HepG2 (cell line): ENCODE measurements around the gene AGPAT3. TPM values are rescaled to one million over a fixed set of nuclear protein-coding genes. Genes with fewer than 3 reads are reported as not detected.

Experiments used
- ATAC-seq: fragments of 200-7000 bp; cut with Tn5 transposase; 3 replicates; pipeline ENCODE4 v1.9.1; 2020; ENCODE audit warnings: mild to moderate bottlenecking, moderate library complexity
- BruUV-seq: library from RNA; stranded (reverse); fragments of 400-500 nt; replicated peaks from 2 replicates; lab custom pipeline; 2021; lab: Mats Ljungman, UMichigan
- CTCF ChIA-PET: fragments of 300-600 bp; formaldehyde crosslinking; extraction: SDS; loops from one replicate; lab custom pipeline; 2021; ENCODE audit warnings: low total read pairs, inconsistent platforms, low intra/inter-chr PET ratio; lab: Yijun Ruan, JAX
- POLR2A ChIA-PET: fragments of 350-600 bp; sonication (Branson Sonifier 250); formaldehyde crosslinking; loops from one replicate; lab custom pipeline; 2020; ENCODE audit warnings: antibody characterized with exemption, inconsistent platforms; lab: Yijun Ruan, JAX
- DNase-seq: peaks from one replicate; pipeline ENCODE4 v3.0.0-alpha.2; 2015; ENCODE audit warnings: low spot score
- FAIRE-seq: peaks from 3 replicates; lab custom pipeline; 2011; peaks lifted over from hg19 to GRCh38; lab: Jason Lieb, UNC
- H2AFZ ChIP-seq: one replicate; pipeline ENCODE4 v1.6.1; 2011; ENCODE audit warnings: low read length, inconsistent platforms
- H3K27ac ChIP-seq: fragments of 300-600 bp; 3 replicates; pipeline ENCODE4 v1.8.0; 2011; ENCODE audit warnings: mixed run types, mild to moderate bottlenecking, mixed read lengths, low read length, inconsistent platforms; ENCODE audit not compliant: insufficient read depth; ENCODE audit errors: extremely low read length
- H3K27me3 ChIP-seq, 2 experiments: fragments of 200-600 bp in 1 of 2; 2 replicates in 1 of 2; 3 replicates in 1 of 2; pipeline versions ENCODE4 v1.6.0 to v1.8.0; 2011; ENCODE audit warnings: low read length in 2 of 2, mild to moderate bottlenecking in 2 of 2, moderate library complexity in 2 of 2, inconsistent platforms in 1 of 2; ENCODE audit not compliant: insufficient read depth in 2 of 2, control insufficient read depth in 1 of 2
- H3K36me3 ChIP-seq, 2 experiments: fragments of 200-600 bp in 1 of 2; replicated peaks in 1 of 2; 2 replicates in 1 of 2; 3 replicates in 1 of 2; pipeline versions ENCODE4 v1.5.1 to v1.8.0; 2011; ENCODE audit warnings: low read length in 2 of 2, inconsistent platforms in 1 of 2; ENCODE audit not compliant: insufficient read depth in 2 of 2, control insufficient read depth in 1 of 2
- H3K4me1 ChIP-seq: 2 replicates; pipeline ENCODE4 v1.5.1; 2012; ENCODE audit warnings: low read length, inconsistent platforms; ENCODE audit not compliant: insufficient read depth
- H3K4me2 ChIP-seq: 2 replicates; pipeline ENCODE4 v1.6.0; 2011; ENCODE audit warnings: low read depth, low read length, inconsistent platforms
- H3K4me3 ChIP-seq, 3 experiments: fragments of 200-600 bp in 1 of 3; sonication (generic), shearing (Covaris generic) in 1 of 3; replicated peaks in 1 of 3; 2 replicates each; pipeline ENCODE4 v1.5.1; 2011 to 2016; ENCODE audit warnings: low read length in 3 of 3, inconsistent platforms in 2 of 3, low read depth in 2 of 3, mild to moderate bottlenecking in 2 of 3, control low read depth in 1 of 3, mixed read lengths in 1 of 3; ENCODE audit not compliant: insufficient read depth in 1 of 3
- H3K79me2 ChIP-seq: one replicate; pipeline ENCODE4 v1.6.1; 2011; ENCODE audit warnings: low read length, inconsistent platforms; ENCODE audit not compliant: insufficient read depth
- H3K9ac ChIP-seq: 2 replicates; pipeline ENCODE4 v1.6.0; 2011; ENCODE audit warnings: mild to moderate bottlenecking, low read depth, low read length, inconsistent platforms; ENCODE audit not compliant: insufficient read depth
- H3K9me3 ChIP-seq: 2 replicates; pipeline ENCODE4 v1.5.1; 2012; ENCODE audit warnings: mild to moderate bottlenecking, low read length
- H4K20me1 ChIP-seq: 2 replicates; pipeline ENCODE4 v1.6.0; 2011; ENCODE audit warnings: inconsistent platforms, mild to moderate bottlenecking, low read length, moderate library complexity; ENCODE audit not compliant: insufficient read depth
- ADNP ChIP-seq: sonication (generic); formaldehyde crosslinking; IDR thresholded peaks from 2 replicates; pipeline ENCODE4 v1.4.0; 2020; ENCODE audit warnings: missing genetic modification reagents
- FOSL2 ChIP-seq: sonication (generic); formaldehyde crosslinking; IDR thresholded peaks from 2 replicates; pipeline ENCODE4 v1.4.0; 2020; ENCODE audit warnings: missing genetic modification reagents
- KDM5A ChIP-seq: fragments of 200-600 bp; sonication (generic); IDR thresholded peaks from 2 replicates; pipeline ENCODE4 v1.7.0; 2018; ENCODE audit warnings: antibody characterized with exemption, mild to moderate bottlenecking, low read length, borderline replicate concordance
- KDM6A ChIP-seq: IDR thresholded peaks from 2 replicates; pipeline ENCODE4 v1.6.1; 2016; ENCODE audit warnings: low read depth
- PTBP1 ChIP-seq: fragments of 200-400 bp; formaldehyde crosslinking; IDR thresholded peaks from 2 replicates; pipeline ENCODE4 v1.6.1; 2018; ENCODE audit warnings: low read length, low read depth; ENCODE audit not compliant: poor library complexity, severe bottlenecking
- TGIF2 ChIP-seq: IDR thresholded peaks from 2 replicates; pipeline ENCODE4 v1.6.1; 2016; ENCODE audit warnings: control low read depth, missing compliant biosample characterization
- ZNF776 ChIP-seq: sonication (generic); formaldehyde crosslinking; IDR thresholded peaks from 2 replicates; pipeline ENCODE4 v1.4.0; 2020; ENCODE audit warnings: mild to moderate bottlenecking, missing genetic modification reagents
- WGBS: methylation state at CpG from one replicate; pipeline ENCODE4 v1.1.6; 2017; ENCODE audit warnings: low lambda C conversion rate; 5-methylcytosine and 5-hydroxymethylcytosine counted together
- in situ Hi-C: cut with HindIII; loops from 2 replicates; pipeline ENCODE4 v1.10.0; 2017; ENCODE audit warnings: low pct_unique_long_range_greater_than_20kb; ENCODE audit not compliant: extremely low pct_ligation_motif_present
- intact Hi-C: fragments of 100-400 bp; cut with micrococcal nuclease; formaldehyde crosslinking; loops from one replicate; pipeline ENCODE4 v1.10.0; 2022; ENCODE audit not compliant: unreplicated experiment
- polyA plus RNA-seq, 8 experiments: library from polyadenylated mRNA; depleted of rRNA in 3 of 8; stranded (reverse) in 7 of 8; unstranded in 1 of 8; fragments of >200 nt; fragmentation: Illumina TruSeq in 4 of 8; extraction: Trizol in 4 of 8; gene quantifications; 2 replicates each; pipeline versions ENCODE4 v1.2.1 to v1.2.3, GENCODE V29; 2011 to 2016; ENCODE audit warnings: low read depth in 4 of 8, missing spikeins in 1 of 8, mixed read lengths in 1 of 8; ENCODE audit not compliant: insufficient read depth in 1 of 8
- total RNA-seq, 5 experiments: library from RNA; depleted of rRNA; stranded (reverse); fragments of >200 nt; fragmentation: Illumina TruSeq; extraction: Trizol; gene quantifications; 2 replicates each; pipeline ENCODE4 v1.2.3, GENCODE V29; 2016; ENCODE audit warnings: low read depth in 1 of 5
- TF ChIP-seq, protein P1 (sequence below): sonication (generic); formaldehyde crosslinking; IDR thresholded peaks from 2 replicates; pipeline ENCODE4 v1.5.1; 2020; ENCODE audit warnings: mild to moderate bottlenecking, moderate library complexity, missing genetic modification reagents
- TF ChIP-seq, protein P2 (sequence below), 2 experiments: fragments of 450-650 bp in 1 of 2; sonication (generic) in 1 of 2; formaldehyde crosslinking in 1 of 2; IDR thresholded peaks; 2 replicates each; pipeline versions ENCODE4 v1.6.1 to v1.8.0; 2016 to 2022; ENCODE audit warnings: antibody characterized with exemption in 1 of 2, mild to moderate bottlenecking in 1 of 2, missing genetic modification reagents in 1 of 2

AGPAT3 gene
- total and polyA plus RNA-seq, 2 of the 13 experiments (the other 11 are each of a cell fraction or from before 2014, with no cell fraction given) = 32.2 to 54.4 TPM

DNA sequence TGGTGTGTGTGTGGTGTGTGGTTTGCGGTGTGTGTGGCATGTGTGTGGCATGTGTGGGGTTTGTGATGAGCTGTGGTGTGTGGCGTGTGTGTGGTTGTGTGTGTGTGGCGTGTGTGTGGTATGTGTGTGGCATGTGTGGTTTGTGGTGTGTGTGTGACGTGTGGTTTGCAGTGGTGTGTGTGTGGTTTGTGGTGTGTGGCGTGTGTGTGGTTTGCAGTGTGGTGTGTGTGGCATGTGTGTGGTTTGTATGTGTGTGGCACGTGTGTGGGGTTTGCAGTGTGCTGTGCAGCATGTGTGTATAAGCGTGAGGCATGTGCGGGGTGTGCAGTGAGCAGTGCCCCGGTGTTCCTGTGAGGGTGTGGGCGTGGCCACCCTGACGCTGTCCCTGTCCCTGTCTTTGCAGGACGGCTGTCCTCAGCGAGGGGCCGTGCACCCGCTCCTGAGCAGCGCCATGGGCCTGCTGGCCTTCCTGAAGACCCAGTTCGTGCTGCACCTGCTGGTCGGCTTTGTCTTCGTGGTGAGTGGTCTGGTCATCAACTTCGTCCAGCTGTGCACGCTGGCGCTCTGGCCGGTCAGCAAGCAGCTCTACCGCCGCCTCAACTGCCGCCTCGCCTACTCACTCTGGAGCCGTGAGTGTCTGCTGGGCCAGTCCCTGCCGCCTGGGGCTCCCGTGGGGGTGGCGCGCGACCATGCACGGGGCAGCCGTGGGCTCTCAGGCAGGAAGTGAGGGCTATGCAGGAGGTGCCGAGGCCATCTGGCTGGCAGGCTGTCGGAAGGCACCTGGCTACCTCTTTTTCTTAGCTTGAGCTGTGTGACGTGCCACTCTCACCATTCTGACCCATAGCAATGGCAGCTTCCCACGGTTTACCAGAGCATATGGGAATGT lies 94.5 kb downstream of the AGPAT3 start (continued):
- TF ChIP-seq TGIF2 (CRISPR knock-in tag) = no peak

DNA sequence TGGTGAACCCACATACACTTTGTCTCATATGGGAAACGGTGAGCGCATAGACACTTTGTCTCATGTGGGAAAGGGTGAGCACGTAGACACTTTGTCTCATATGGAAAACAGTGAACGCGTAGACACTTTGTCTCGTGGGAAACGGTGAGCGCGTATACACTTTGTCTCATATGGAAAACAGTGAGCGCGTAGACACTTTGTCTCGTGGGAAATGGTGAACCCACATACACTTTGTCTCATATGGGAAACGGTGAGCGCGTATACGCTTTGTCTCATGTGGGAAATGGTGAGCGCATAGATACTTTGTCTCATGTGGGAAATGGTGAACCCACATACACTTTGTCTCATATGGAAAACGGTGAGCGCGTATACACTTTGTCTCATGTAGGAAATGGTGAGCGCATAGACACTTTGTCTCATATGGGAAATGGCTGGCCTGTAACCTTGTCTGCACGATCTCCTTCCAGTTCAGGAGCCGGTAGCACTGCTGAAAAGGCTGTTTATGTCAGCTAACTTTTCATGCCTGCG lies 96.4 kb downstream of the AGPAT3 start:
- in situ Hi-C loops (no loop called here), intact Hi-C loops (no loop called here)
- POLR2A ChIA-PET = no interaction called here
- Histone ChIP-seq H3K27me3 (no peaks in the 10 kb centered on the region), H3K9me3 (no peaks in the 10 kb centered on the region), H3K4me1 (no peaks in the 10 kb centered on the region), H4K20me1 (no peaks in the 10 kb centered on the region), H3K4me2 (no peak overlapping the region), H2AFZ (no peak overlapping the region), H3K79me2 (no peaks in the 10 kb centered on the region), H3K27ac (no peak overlapping the region), H3K9ac (no peak overlapping the region), H3K36me3 (peaks cover 12 to 32% of the 10 kb centered on the region in 2 experiments; a peak in 4 of 5 replicates), H3K4me3 (no peak overlapping the region)
- no peak for FAIRE-seq
- CTCF ChIA-PET = no interaction called here
- no peak for ATAC-seq
- BruUV-seq = no TSS peak
- no peak for DNase-seq
- WGBS = 82% methylated on average over 24 of the region's 24 CpGs
- TF ChIP-seq, protein P1, sequence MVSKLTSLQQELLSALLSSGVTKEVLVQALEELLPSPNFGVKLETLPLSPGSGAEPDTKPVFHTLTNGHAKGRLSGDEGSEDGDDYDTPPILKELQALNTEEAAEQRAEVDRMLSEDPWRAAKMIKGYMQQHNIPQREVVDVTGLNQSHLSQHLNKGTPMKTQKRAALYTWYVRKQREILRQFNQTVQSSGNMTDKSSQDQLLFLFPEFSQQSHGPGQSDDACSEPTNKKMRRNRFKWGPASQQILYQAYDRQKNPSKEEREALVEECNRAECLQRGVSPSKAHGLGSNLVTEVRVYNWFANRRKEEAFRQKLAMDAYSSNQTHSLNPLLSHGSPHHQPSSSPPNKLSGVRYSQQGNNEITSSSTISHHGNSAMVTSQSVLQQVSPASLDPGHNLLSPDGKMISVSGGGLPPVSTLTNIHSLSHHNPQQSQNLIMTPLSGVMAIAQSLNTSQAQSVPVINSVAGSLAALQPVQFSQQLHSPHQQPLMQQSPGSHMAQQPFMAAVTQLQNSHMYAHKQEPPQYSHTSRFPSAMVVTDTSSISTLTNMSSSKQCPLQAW = no peak
- TF ChIP-seq, protein P2, sequence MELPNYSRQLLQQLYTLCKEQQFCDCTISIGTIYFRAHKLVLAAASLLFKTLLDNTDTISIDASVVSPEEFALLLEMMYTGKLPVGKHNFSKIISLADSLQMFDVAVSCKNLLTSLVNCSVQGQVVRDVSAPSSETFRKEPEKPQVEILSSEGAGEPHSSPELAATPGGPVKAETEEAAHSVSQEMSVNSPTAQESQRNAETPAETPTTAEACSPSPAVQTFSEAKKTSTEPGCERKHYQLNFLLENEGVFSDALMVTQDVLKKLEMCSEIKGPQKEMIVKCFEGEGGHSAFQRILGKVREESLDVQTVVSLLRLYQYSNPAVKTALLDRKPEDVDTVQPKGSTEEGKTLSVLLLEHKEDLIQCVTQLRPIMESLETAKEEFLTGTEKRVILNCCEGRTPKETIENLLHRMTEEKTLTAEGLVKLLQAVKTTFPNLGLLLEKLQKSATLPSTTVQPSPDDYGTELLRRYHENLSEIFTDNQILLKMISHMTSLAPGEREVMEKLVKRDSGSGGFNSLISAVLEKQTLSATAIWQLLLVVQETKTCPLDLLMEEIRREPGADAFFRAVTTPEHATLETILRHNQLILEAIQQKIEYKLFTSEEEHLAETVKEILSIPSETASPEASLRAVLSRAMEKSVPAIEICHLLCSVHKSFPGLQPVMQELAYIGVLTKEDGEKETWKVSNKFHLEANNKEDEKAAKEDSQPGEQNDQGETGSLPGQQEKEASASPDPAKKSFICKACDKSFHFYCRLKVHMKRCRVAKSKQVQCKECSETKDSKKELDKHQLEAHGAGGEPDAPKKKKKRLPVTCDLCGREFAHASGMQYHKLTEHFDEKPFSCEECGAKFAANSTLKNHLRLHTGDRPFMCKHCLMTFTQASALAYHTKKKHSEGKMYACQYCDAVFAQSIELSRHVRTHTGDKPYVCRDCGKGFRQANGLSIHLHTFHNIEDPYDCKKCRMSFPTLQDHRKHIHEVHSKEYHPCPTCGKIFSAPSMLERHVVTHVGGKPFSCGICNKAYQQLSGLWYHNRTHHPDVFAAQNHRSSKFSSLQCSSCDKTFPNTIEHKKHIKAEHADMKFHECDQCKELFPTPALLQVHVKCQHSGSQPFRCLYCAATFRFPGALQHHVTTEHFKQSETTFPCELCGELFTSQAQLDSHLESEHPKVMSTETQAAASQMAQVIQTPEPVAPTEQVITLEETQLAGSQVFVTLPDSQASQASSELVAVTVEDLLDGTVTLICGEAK (IDR thresholded peaks at IDR 0.05) = no peak
- TF ChIP-seq, protein P2 (CRISPR knock-in tag; IDR thresholded peaks at IDR 0.05) = no peak
- TF ChIP-seq PTBP1 = no peak
- TF ChIP-seq KDM6A (CRISPR knock-in tag) = no peak
- no peak for TF ChIP-seq ZNF776 (CRISPR knock-in tag)
- TF ChIP-seq KDM5A = no peak
- TF ChIP-seq FOSL2 = no peak
- no peak for TF ChIP-seq ADNP (CRISPR knock-in tag)
